HepG2 (cell line): ENCODE results near the gene UAP1L1. TPM values are rescaled to one million over a fixed set of nuclear protein-coding genes. Genes with fewer than 3 reads are reported as not detected.
A peak's percentile ranks its signal among the peaks of the same experiment; 100 is the strongest.

Experiments
- BCL3 ChIP-seq: sonication (generic); formaldehyde crosslinking; IDR thresholded peaks from 2 replicates; pipeline ENCODE4 v1.5.1; 2020; ENCODE audit warnings: mild to moderate bottlenecking, missing genetic modification reagents, moderate library complexity
- E2F2 ChIP-seq: sonication (generic); formaldehyde crosslinking; IDR thresholded peaks from 2 replicates; pipeline ENCODE4 v1.4.0; 2020; ENCODE audit warnings: missing genetic modification reagents, borderline replicate concordance
- FOXA1 ChIP-seq, 2 experiments: fragments of 450-650 bp in 1 of 2; sonication (generic) in 1 of 2; formaldehyde crosslinking in 1 of 2; IDR thresholded peaks; 2 replicates each; pipeline versions ENCODE4 v1.4.0 to v1.6.1; 2016 to 2020; ENCODE audit warnings: missing genetic modification reagents in 1 of 2
- HDAC6 ChIP-seq: fragments of 200-600 bp; sonication (generic); IDR thresholded peaks from 2 replicates; pipeline ENCODE4 v1.7.0; 2017; ENCODE audit warnings: mild to moderate bottlenecking, antibody characterized with exemption, low read length, low read depth
- HES4 ChIP-seq: sonication (generic); formaldehyde crosslinking; IDR thresholded peaks from 2 replicates; pipeline ENCODE4 v1.9.0; 2021; ENCODE audit warnings: mild to moderate bottlenecking, missing genetic modification reagents, borderline replicate concordance
- HMG20A ChIP-seq: IDR thresholded peaks from 2 replicates; pipeline ENCODE4 v1.6.1; 2016; ENCODE audit warnings: borderline replicate concordance
- LCORL ChIP-seq, 2 experiments: fragments of 450-650 bp in 1 of 2; sonication (generic) in 1 of 2; formaldehyde crosslinking in 1 of 2; IDR thresholded peaks; 2 replicates each; pipeline versions ENCODE4 v1.5.0 to v1.6.1; 2017 to 2020; ENCODE audit warnings: antibody characterized with exemption in 1 of 2, missing genetic modification reagents in 1 of 2
- MIER3 ChIP-seq: IDR thresholded peaks from 2 replicates; pipeline ENCODE4 v1.6.1; 2016; ENCODE audit warnings: missing compliant biosample characterization, borderline replicate concordance
- MTF1 ChIP-seq: sonication (generic); formaldehyde crosslinking; IDR thresholded peaks from 2 replicates; pipeline ENCODE4 v1.5.0; 2020; ENCODE audit warnings: missing genetic modification reagents
- MYNN ChIP-seq: sonication (generic); formaldehyde crosslinking; IDR thresholded peaks from 2 replicates; pipeline ENCODE4 v1.4.0; 2020; ENCODE audit warnings: mild to moderate bottlenecking, low read depth, missing genetic modification reagents
- NFIC ChIP-seq: IDR thresholded peaks from 2 replicates; pipeline ENCODE4 v1.6.1; 2012; ENCODE audit warnings: mild to moderate bottlenecking, low read length, inconsistent platforms
- POLR2A ChIP-seq, 2 experiments: IDR thresholded peaks; 2 replicates each; pipeline ENCODE4 v1.6.1; 2011; ENCODE audit warnings: low read depth in 2 of 2, low read length in 2 of 2, mild to moderate bottlenecking in 1 of 2, moderate library complexity in 1 of 2; ENCODE audit not compliant: insufficient read depth in 1 of 2
- PRPF4 ChIP-seq: fragments of 200-400 bp; formaldehyde crosslinking; IDR thresholded peaks from 2 replicates; pipeline ENCODE4 v1.6.1; 2016; ENCODE audit warnings: low read length, low read depth; ENCODE audit not compliant: poor library complexity, severe bottlenecking
- SKIL ChIP-seq: sonication (generic); formaldehyde crosslinking; IDR thresholded peaks from 2 replicates; pipeline ENCODE4 v1.8.0; 2022; ENCODE audit warnings: missing genetic modification reagents, mild to moderate bottlenecking, moderate library complexity, borderline replicate concordance
- TAF15 ChIP-seq: fragments of 200-400 bp; formaldehyde crosslinking; IDR thresholded peaks from one replicate; pipeline ENCODE4 v1.6.1; 2018; ENCODE audit warnings: mild to moderate bottlenecking, low read depth, low read length; ENCODE audit not compliant: poor library complexity, severe bottlenecking
- YEATS4 ChIP-seq: sonication (generic); formaldehyde crosslinking; IDR thresholded peaks from 2 replicates; pipeline ENCODE4 v1.4.0; 2020; ENCODE audit warnings: missing genetic modification reagents, borderline replicate concordance
- ZNF251 ChIP-seq: sonication (generic); formaldehyde crosslinking; IDR thresholded peaks from 2 replicates; pipeline ENCODE4 v1.9.0; 2021; ENCODE audit warnings: mild to moderate bottlenecking, missing genetic modification reagents
- ZNF281 ChIP-seq: sonication (generic); formaldehyde crosslinking; IDR thresholded peaks from 2 replicates; pipeline ENCODE4 v1.4.0; 2020; ENCODE audit warnings: missing genetic modification reagents, borderline replicate concordance
- ZNF567 ChIP-seq: sonication (generic); formaldehyde crosslinking; IDR thresholded peaks from 2 replicates; pipeline ENCODE4 v1.8.1; 2023; ENCODE audit warnings: mild to moderate bottlenecking, missing genetic modification reagents, borderline replicate concordance
- ZNF639 ChIP-seq: conservative IDR thresholded peaks from 2 replicates; pipeline ENCODE4 v1.6.1; 2018; ENCODE audit warnings: missing genetic modification reagents
- ZNF746 ChIP-seq: sonication (generic); formaldehyde crosslinking; IDR thresholded peaks from 2 replicates; pipeline ENCODE4 v1.8.0; 2022; ENCODE audit warnings: mild to moderate bottlenecking, missing genetic modification reagents
- ZNF768 ChIP-seq: sonication (generic); formaldehyde crosslinking; IDR thresholded peaks from 2 replicates; pipeline ENCODE4 v1.4.0; 2020; ENCODE audit warnings: missing genetic modification reagents
- polyA plus RNA-seq, 8 experiments: library from polyadenylated mRNA; depleted of rRNA in 3 of 8; stranded (reverse) in 7 of 8; unstranded in 1 of 8; fragments of >200 nt; fragmentation: Illumina TruSeq in 4 of 8; extraction: Trizol in 4 of 8; gene quantifications; 2 replicates each; pipeline versions ENCODE4 v1.2.1 to v1.2.3, GENCODE V29; 2011 to 2016; ENCODE audit warnings: low read depth in 4 of 8, missing spikeins in 1 of 8, mixed read lengths in 1 of 8; ENCODE audit not compliant: insufficient read depth in 1 of 8
- total RNA-seq, 5 experiments: library from RNA; depleted of rRNA; stranded (reverse); fragments of >200 nt; fragmentation: Illumina TruSeq; extraction: Trizol; gene quantifications; 2 replicates each; pipeline ENCODE4 v1.2.3, GENCODE V29; 2016; ENCODE audit warnings: low read depth in 1 of 5

Gene UAP1L1
- total and polyA plus RNA-seq, 2 of the 13 experiments (the other 11 are each of a cell fraction or from before 2014, with no cell fraction given) = 5.4 to 6.4 TPM

GRCh38 chr9:137054932-137055384, 22.4 kb upstream of the UAP1L1 start (continued):
- TF ChIP-seq MYNN (CRISPR knock-in tag) (no peak), TAF15 (no peak), ZNF251 (0 out of 2 replicates have a peak, but pooled peaks have one; percentile 12), MTF1 (CRISPR knock-in tag) (no peak), PRPF4 (no peak), SKIL (CRISPR knock-in tag) (0 out of 2 replicates have a peak, but pooled peaks have one; percentile 38), BCL3 (CRISPR knock-in tag) (no peak), YEATS4 (CRISPR knock-in tag) (peak; percentile 18; the same call in 1 of the 2 replicates), HES4 (CRISPR knock-in tag) (no peak), MIER3 (no peak; the same call in 1 of the 2 replicates), FOXA1 (IDR thresholded peaks at IDR 0.05) (no peak), FOXA1 (CRISPR knock-in tag; IDR thresholded peaks at IDR 0.05) (no peak), HDAC6 (no peak), NFIC (no peak), ZNF768 (no peak), E2F2 (CRISPR knock-in tag) (no peak), ZNF281 (CRISPR knock-in tag) (no peak), HMG20A (CRISPR knock-in tag) (no peak), ZNF746 (CRISPR knock-in tag) (no peak; the same call in 1 of the 2 replicates), LCORL (IDR thresholded peaks at IDR 0.05) (no peak), LCORL (CRISPR knock-in tag; IDR thresholded peaks at IDR 0.05) (no peak), ZNF639 (CRISPR knock-in tag) (no peak), POLR2A (IDR thresholded peaks at IDR 0.05; ENCODE audit: insufficient read depth in 1 of 2, low read depth in 2 of 2, low read length in 2 of 2) (peak in 1 of 2 experiments; percentile 44; a peak in 1 of 4 replicates), ZNF567 (CRISPR knock-in tag) (no peak)
